COLO829 (cell line): ENCODE results near the gene CTSA.
"Not testable (repeated sequence)": the region's sequence is repeated elsewhere in the genome, so short reads cannot be mapped to it uniquely, and the experiment has no call there.

ENCODE experiments used
- DNase-seq: peaks from one replicate; pipeline ENCODE4 v3.0.0; 2012; ENCODE audit warnings: low spot score

Gene CTSA

GRCh38 chr20:45866454-45866853 is 24.7 kb upstream of the CTSA start:
- DNase-seq, result no peak

GRCh38 chr20:45867136-45867818 is 23.9 kb upstream of the CTSA start:
- DNase-seq, result no peak

GRCh38 chr20:45867819-45868176 is 23.3 kb upstream of the CTSA start:
- no peak for DNase-seq

GRCh38 chr20:45872626-45873025 is 18.5 kb upstream of the CTSA start:
- no peak for DNase-seq

- DNase-seq, result no peak
Observed at GRCh38 chr20:45873409-45874103, 17.6 kb upstream of the CTSA start.

GRCh38 chr20:45874104-45874481 is 17.0 kb upstream of the CTSA start:
- not testable (repeated sequence) for DNase-seq

GRCh38 chr20:45874576-45874975 is 16.6 kb upstream of the CTSA start:
- DNase-seq, result peak; percentile 54

- no peak for DNase-seq
Observed at GRCh38 chr20:45878076-45878761, 12.9 kb upstream of the CTSA start.

GRCh38 chr20:45880988-45881788 is 9.9 kb upstream of the CTSA start, which contains the start of gene ZSWIM1:
Gene ZSWIM1, plus strand, starts transcription at chr20:45881227. Its CDS starts 1,366 bp downstream, at chr20:45882593.
- peak; percentile 98 for DNase-seq

GRCh38 chr20:45882469-45883099 is 8.6 kb upstream of the CTSA start:
- no peak for DNase-seq

- no peak for DNase-seq
Observed at GRCh38 chr20:45883100-45883469, 8.1 kb upstream of the CTSA start.

- DNase-seq, result no peak
Observed at GRCh38 chr20:45886590-45887345, 4.4 kb upstream of the CTSA start.

GRCh38 chr20:45887346-45887715 is 3.8 kb upstream of the CTSA start, which contains the start of gene SPATA25:
Gene SPATA25, minus strand, starts transcription at chr20:45887622. Its CDS starts 32 bp downstream, at chr20:45887590.
- DNase-seq, result no peak

GRCh38 chr20:45888681-45889080 is 2.5 kb upstream of the CTSA start:
- no peak for DNase-seq

- DNase-seq, result no peak
Observed at GRCh38 chr20:45890077-45890984, 804 bp upstream of the CTSA start.

- peak; percentile 62 for DNase-seq
Observed at GRCh38 chr20:45892049-45892825, 1.1 kb downstream of the CTSA start.

GRCh38 chr20:45892828-45893500 is 1.8 kb downstream of the CTSA start:
- DNase-seq, result no peak

GRCh38 chr20:45893831-45894230 is 2.7 kb downstream of the CTSA start:
- DNase-seq, result no peak

- DNase-seq, result no peak
Observed at GRCh38 chr20:45894797-45895196, 3.7 kb downstream of the CTSA start.
